ENCODE data around the gene VWA3A.
"Not testable (repeated sequence)": the region's sequence is repeated elsewhere in the genome, so short reads cannot be mapped to it uniquely, and the experiment has no call there.

The VWA3A gene

DNA sequence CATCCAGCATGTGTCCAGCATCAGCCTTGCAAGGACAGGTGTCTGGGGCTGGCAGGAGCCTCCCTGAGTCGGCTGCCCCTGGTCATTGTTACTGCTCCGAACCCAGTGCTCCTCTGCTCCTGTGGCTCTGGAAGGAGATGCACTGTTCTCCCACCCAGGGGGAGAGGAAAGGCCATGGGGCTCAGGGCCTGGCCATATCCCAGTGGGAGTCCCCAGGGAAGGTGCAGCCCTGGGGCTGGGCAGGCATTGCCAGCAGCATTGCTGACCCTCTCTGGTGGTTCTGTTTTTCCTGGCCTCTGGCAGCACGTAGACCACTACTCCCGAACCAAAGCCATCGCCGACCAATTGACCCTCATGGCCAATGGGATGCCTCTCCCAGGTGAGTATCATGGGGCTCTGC, 79.6 kb downstream of the VWA3A start:
- no peaks in the 10 kb centered on the region for H3K27me3 ChIP-seq (ENCODE audit: control insufficient read depth, low read length)
- no peaks in the 10 kb centered on the region for H3K9me2 ChIP-seq (replicated peaks; ENCODE audit: control insufficient read depth, low read length)
- no peaks in the 10 kb centered on the region for H3K9me3 ChIP-seq (ENCODE audit: control insufficient read depth, insufficient read depth, low read length)
- H3K36me3 ChIP-seq (ENCODE audit: control insufficient read depth, low read length): no peaks in the 10 kb centered on the region
- H3K27ac ChIP-seq (ENCODE audit: low read depth, low read length): no peak overlapping the region
- no peaks in the 10 kb centered on the region for H3F3A ChIP-seq (ENCODE audit: control insufficient read depth, insufficient read depth)
- H3K4me3 ChIP-seq (ENCODE audit: low read length): no peak overlapping the region
- H4K20me1 ChIP-seq (ENCODE audit: control insufficient read depth, insufficient read depth, low read depth, low read length): no peaks in the 10 kb centered on the region
- no peaks in the 10 kb centered on the region for H3K79me2 ChIP-seq (ENCODE audit: control insufficient read depth, low read length)
- H3K4me1 ChIP-seq (ENCODE audit: control insufficient read depth, low read length): no peaks in the 10 kb centered on the region
- H3K4me2 ChIP-seq (ENCODE audit: low read length): no peak overlapping the region
- TF ChIP-seq, protein P1, sequence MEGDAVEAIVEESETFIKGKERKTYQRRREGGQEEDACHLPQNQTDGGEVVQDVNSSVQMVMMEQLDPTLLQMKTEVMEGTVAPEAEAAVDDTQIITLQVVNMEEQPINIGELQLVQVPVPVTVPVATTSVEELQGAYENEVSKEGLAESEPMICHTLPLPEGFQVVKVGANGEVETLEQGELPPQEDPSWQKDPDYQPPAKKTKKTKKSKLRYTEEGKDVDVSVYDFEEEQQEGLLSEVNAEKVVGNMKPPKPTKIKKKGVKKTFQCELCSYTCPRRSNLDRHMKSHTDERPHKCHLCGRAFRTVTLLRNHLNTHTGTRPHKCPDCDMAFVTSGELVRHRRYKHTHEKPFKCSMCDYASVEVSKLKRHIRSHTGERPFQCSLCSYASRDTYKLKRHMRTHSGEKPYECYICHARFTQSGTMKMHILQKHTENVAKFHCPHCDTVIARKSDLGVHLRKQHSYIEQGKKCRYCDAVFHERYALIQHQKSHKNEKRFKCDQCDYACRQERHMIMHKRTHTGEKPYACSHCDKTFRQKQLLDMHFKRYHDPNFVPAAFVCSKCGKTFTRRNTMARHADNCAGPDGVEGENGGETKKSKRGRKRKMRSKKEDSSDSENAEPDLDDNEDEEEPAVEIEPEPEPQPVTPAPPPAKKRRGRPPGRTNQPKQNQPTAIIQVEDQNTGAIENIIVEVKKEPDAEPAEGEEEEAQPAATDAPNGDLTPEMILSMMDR (IDR thresholded peaks at IDR 0.05; ENCODE audit: low read depth, low read length, poor library complexity, severe bottlenecking): no peak
- TF ChIP-seq EZH2phosphoT487 (IDR thresholded peaks at IDR 0.05; ENCODE audit: borderline replicate concordance, low read length): no peak

DNA sequence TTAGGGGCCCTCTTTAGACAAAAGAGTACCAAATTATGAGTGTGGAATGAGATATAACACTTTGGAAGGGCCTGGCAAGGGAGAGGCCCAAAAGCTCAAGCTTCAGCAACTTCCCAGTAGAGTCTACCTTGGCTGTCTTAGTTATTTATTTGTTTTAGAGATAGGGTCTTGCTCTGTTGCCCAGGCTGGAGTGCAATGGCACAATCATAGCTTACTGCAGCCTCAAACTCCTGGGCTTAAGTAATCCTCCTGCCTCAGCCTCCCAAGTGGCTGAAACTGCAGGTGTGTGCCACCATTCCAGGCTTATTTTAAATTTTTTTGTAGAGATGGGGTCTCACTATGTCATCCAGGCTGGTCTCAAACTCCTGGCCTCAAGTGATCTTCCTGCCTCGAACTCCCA, 80.3 kb downstream of the VWA3A start:
- not testable (repeated sequence) for H3K9me3 ChIP-seq (ENCODE audit: control insufficient read depth, insufficient read depth, low read length); H3K4me1 ChIP-seq (ENCODE audit: control insufficient read depth, low read length); H3K9me2 ChIP-seq (replicated peaks; ENCODE audit: control insufficient read depth, low read length); H3K4me3 ChIP-seq (ENCODE audit: low read length); H3K4me2 ChIP-seq (ENCODE audit: low read length); H3K36me3 ChIP-seq (ENCODE audit: control insufficient read depth, low read length); H4K20me1 ChIP-seq (ENCODE audit: control insufficient read depth, insufficient read depth, low read depth, low read length); H3K79me2 ChIP-seq (ENCODE audit: control insufficient read depth, low read length); H3K27ac ChIP-seq (ENCODE audit: low read depth, low read length); H3K27me3 ChIP-seq (ENCODE audit: control insufficient read depth, low read length); H3F3A ChIP-seq (ENCODE audit: control insufficient read depth, insufficient read depth)

GRCh38 chr16:22174642-22175041, 82.3 kb downstream of the VWA3A start:
- Histone ChIP-seq H4K20me1 (ENCODE audit: control insufficient read depth, insufficient read depth, low read depth, low read length) (no peaks in the 10 kb centered on the region), H3K9me3 (ENCODE audit: control insufficient read depth, insufficient read depth, low read length) (no peaks in the 10 kb centered on the region), H3K4me2 (ENCODE audit: low read length) (no peak overlapping the region), H3K27ac (ENCODE audit: low read depth, low read length) (no peak overlapping the region), H3K36me3 (ENCODE audit: control insufficient read depth, low read length) (no peaks in the 10 kb centered on the region), H3F3A (ENCODE audit: control insufficient read depth, insufficient read depth) (no peaks in the 10 kb centered on the region), H3K4me1 (ENCODE audit: control insufficient read depth, low read length) (no peaks in the 10 kb centered on the region), H3K27me3 (ENCODE audit: control insufficient read depth, low read length) (peaks cover 4% of the 10 kb centered on the region; the same call in 1 of the 2 replicates), H3K9me2 (replicated peaks; ENCODE audit: control insufficient read depth, low read length) (no peaks in the 10 kb centered on the region), H3K4me3 (ENCODE audit: low read length) (no peak overlapping the region), H3K79me2 (ENCODE audit: control insufficient read depth, low read length) (no peaks in the 10 kb centered on the region)
- TF ChIP-seq, protein P1 (IDR thresholded peaks at IDR 0.05; ENCODE audit: low read depth, low read length, poor library complexity, severe bottlenecking): no peak
- TF ChIP-seq EZH2phosphoT487 (IDR thresholded peaks at IDR 0.05; ENCODE audit: borderline replicate concordance, low read length): no peak

GRCh38 chr16:22177968-22178930, 85.9 kb downstream of the VWA3A start:
- Histone ChIP-seq H3K27me3 (ENCODE audit: control insufficient read depth, low read length) (peaks cover 6% of the 10 kb centered on the region; the same call in 1 of the 2 replicates), H3K4me3 (ENCODE audit: low read length) (no peak overlapping the region), H3K9me2 (replicated peaks; ENCODE audit: control insufficient read depth, low read length) (no peaks in the 10 kb centered on the region), H3K9me3 (ENCODE audit: control insufficient read depth, insufficient read depth, low read length) (no peaks in the 10 kb centered on the region), H3K79me2 (ENCODE audit: control insufficient read depth, low read length) (no peaks in the 10 kb centered on the region), H3K36me3 (ENCODE audit: control insufficient read depth, low read length) (no peaks in the 10 kb centered on the region), H3F3A (ENCODE audit: control insufficient read depth, insufficient read depth) (no peaks in the 10 kb centered on the region), H3K4me2 (ENCODE audit: low read length) (no peak overlapping the region), H4K20me1 (ENCODE audit: control insufficient read depth, insufficient read depth, low read depth, low read length) (no peaks in the 10 kb centered on the region), H3K27ac (ENCODE audit: low read depth, low read length) (no peak overlapping the region), H3K4me1 (ENCODE audit: control insufficient read depth, low read length) (no peaks in the 10 kb centered on the region)
- TF ChIP-seq, protein P1 (IDR thresholded peaks at IDR 0.05; ENCODE audit: low read depth, low read length, poor library complexity, severe bottlenecking): no peak

All from DOHH2 (cell line).